MCF 10A (cell line): ENCODE data around the gene RCL1. TPM values are rescaled to one million over a fixed set of nuclear protein-coding genes. Genes with fewer than 3 reads are reported as not detected.

Experiments used
- BruUV-seq: library from RNA; stranded (reverse); fragments of 400-500 nt; replicated peaks from 2 replicates; lab custom pipeline; 2021; lab: Mats Ljungman, UMichigan
- CTCF ChIA-PET: fragments of 300-600 bp; sonication (Branson Sonifier 250); formaldehyde crosslinking; extraction: SDS; loops from one replicate; lab custom pipeline; 2021; ENCODE audit warnings: antibody characterized with exemption, inconsistent platforms; lab: Yijun Ruan, JAX
- POLR2A ChIA-PET: fragments of 300-600, 350-650 bp; sonication (Branson Sonifier 250); formaldehyde crosslinking; extraction: SDS; loops from one replicate; lab custom pipeline; 2020; ENCODE audit warnings: antibody characterized with exemption, inconsistent platforms; lab: Yijun Ruan, JAX
- DNase-seq: peaks from one replicate; pipeline ENCODE4 v3.0.0-alpha.2; 2018; ENCODE audit not compliant: unreplicated experiment
- H3K27ac Mint-ChIP-seq: one replicate; pipeline ENCODE4 v1.8.0; 2022; ENCODE audit warnings: mild to moderate bottlenecking, low read depth, mixed read lengths; ENCODE audit not compliant: unreplicated experiment
- H3K27me3 Mint-ChIP-seq: one replicate; pipeline ENCODE4 v1.8.0; 2022; ENCODE audit warnings: mixed read lengths; ENCODE audit not compliant: insufficient read depth, unreplicated experiment
- H3K36me3 Mint-ChIP-seq: one replicate; pipeline ENCODE4 v1.8.0; 2022; ENCODE audit warnings: mild to moderate bottlenecking, moderate library complexity, mixed read lengths; ENCODE audit not compliant: insufficient read depth, unreplicated experiment
- H3K4me1 Mint-ChIP-seq: one replicate; pipeline ENCODE4 v1.8.0; 2022; ENCODE audit warnings: mixed read lengths; ENCODE audit not compliant: insufficient read depth, unreplicated experiment
- H3K4me3 Mint-ChIP-seq: one replicate; pipeline ENCODE4 v1.8.0; 2022; ENCODE audit warnings: mild to moderate bottlenecking, moderate library complexity, mixed read lengths; ENCODE audit not compliant: unreplicated experiment
- H3K9me3 Mint-ChIP-seq: one replicate; pipeline ENCODE4 v1.8.0; 2022; ENCODE audit warnings: mixed read lengths; ENCODE audit not compliant: unreplicated experiment
- intact Hi-C: fragments of 100-400 bp; cut with micrococcal nuclease; formaldehyde crosslinking; loops from 2 replicates; pipeline ENCODE4 v1.14.1; 2022
- total RNA-seq: library from RNA; stranded (reverse); gene quantifications from 2 replicates; pipeline ENCODE4 v1.2.3, GENCODE V29; 2022
- TF ChIP-seq, protein P1 (sequence below): fragments of 200-600 bp; IDR thresholded peaks from one replicate; pipeline ENCODE4 v1.8.0; 2022; ENCODE audit warnings: antibody characterized with exemption, mild to moderate bottlenecking; ENCODE audit not compliant: unreplicated experiment

Gene RCL1
- total RNA-seq, 1 experiment from 2014 or later: 27.8 TPM

DNA sequence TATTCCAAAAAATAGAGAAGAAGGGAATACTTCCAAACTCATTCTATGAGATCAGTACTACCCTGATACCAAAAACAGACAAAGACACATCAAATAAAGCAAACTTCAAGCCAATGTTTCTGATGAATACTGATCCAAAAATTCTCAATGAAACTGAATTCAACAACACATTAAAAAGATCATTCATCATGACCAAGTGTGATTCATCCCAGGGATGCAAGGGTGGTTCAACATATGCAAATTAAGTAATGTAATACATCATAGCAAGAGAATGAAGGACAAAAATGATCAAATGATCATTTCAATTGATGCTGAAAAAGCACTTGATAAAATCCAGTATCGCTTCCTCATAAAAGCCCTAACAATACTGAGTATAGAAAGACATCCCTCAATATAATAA lies 4.9 kb upstream of the RCL1 start:
- Mint-ChIP-seq H3K4me1 (peaks cover 7% of the 10 kb centered on the region), H3K27ac (no peak overlapping the region), H3K9me3 (no peaks in the 10 kb centered on the region), H3K36me3 (no peaks in the 10 kb centered on the region), H3K4me3 (no peak overlapping the region), H3K27me3 (no peaks in the 10 kb centered on the region)
- ChIA-PET CTCF (interaction anchor here (0.6 to 11.2 kb wide), 7 partner anchors 28 to 968 kb away, joined by 3 to 175 read pairs (median 3); no protein-coding TSS in a partner anchor), POLR2A (interaction anchor here (1.6 to 2.1 kb wide), 2 partner anchors 45 to 197 kb away, joined by 5 to 11 read pairs; partner anchors contain the start of gene JAK2)
- intact Hi-C loops: no loop called here
- BruUV-seq: no TSS peak
- TF ChIP-seq, protein P1, sequence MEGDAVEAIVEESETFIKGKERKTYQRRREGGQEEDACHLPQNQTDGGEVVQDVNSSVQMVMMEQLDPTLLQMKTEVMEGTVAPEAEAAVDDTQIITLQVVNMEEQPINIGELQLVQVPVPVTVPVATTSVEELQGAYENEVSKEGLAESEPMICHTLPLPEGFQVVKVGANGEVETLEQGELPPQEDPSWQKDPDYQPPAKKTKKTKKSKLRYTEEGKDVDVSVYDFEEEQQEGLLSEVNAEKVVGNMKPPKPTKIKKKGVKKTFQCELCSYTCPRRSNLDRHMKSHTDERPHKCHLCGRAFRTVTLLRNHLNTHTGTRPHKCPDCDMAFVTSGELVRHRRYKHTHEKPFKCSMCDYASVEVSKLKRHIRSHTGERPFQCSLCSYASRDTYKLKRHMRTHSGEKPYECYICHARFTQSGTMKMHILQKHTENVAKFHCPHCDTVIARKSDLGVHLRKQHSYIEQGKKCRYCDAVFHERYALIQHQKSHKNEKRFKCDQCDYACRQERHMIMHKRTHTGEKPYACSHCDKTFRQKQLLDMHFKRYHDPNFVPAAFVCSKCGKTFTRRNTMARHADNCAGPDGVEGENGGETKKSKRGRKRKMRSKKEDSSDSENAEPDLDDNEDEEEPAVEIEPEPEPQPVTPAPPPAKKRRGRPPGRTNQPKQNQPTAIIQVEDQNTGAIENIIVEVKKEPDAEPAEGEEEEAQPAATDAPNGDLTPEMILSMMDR: no peak
- no peak for DNase-seq

GRCh38 chr9:4788703-4789102 lies 4.0 kb upstream of the RCL1 start:
- POLR2A ChIA-PET: interaction anchor here (0.6 to 2.1 kb wide), 8 partner anchors 26 to 768 kb away, joined by 3 to 11 read pairs (median 4); partner anchors contain the start of genes JAK2 and PLPP6
- no peak overlapping the region for H3K4me3 Mint-ChIP-seq
- TF ChIP-seq, protein P1: no peak
- peaks cover 7% of the 10 kb centered on the region for H3K4me1 Mint-ChIP-seq
- no TSS peak for BruUV-seq
- intact Hi-C loops: no loop called here
- H3K27me3 Mint-ChIP-seq: no peaks in the 10 kb centered on the region
- DNase-seq: peak; percentile 12
- H3K36me3 Mint-ChIP-seq: no peaks in the 10 kb centered on the region
- CTCF ChIA-PET: interaction anchor here (0.6 to 11.2 kb wide), 8 partner anchors 8 to 967 kb away, joined by 3 to 175 read pairs (median 3); no protein-coding TSS in a partner anchor
- no peaks in the 10 kb centered on the region for H3K9me3 Mint-ChIP-seq
- H3K27ac Mint-ChIP-seq: peak overlapping the region; percentile 47

GRCh38 chr9:4792054-4792571 lies 631 bp upstream of the RCL1 start:
- Mint-ChIP-seq H3K4me3 (peak overlapping the region; percentile 100), H3K9me3 (no peaks in the 10 kb centered on the region), H3K36me3 (no peaks in the 10 kb centered on the region), H3K27ac (no peak overlapping the region), H3K27me3 (no peaks in the 10 kb centered on the region), H3K4me1 (peaks cover 18% of the 10 kb centered on the region)
- TF ChIP-seq, protein P1: no peak
- no TSS peak for BruUV-seq
- intact Hi-C loops: loop anchor here (1.0 to 5.0 kb wide), 2 partner anchors 40 to 193 kb away; partner anchors contain the start of gene JAK2
- CTCF ChIA-PET: interaction anchor here (1.2 to 11.2 kb wide), 3 partner anchors 33 to 52 kb away, joined by 3 to 175 read pairs (median 4); no protein-coding TSS in a partner anchor
- no peak for DNase-seq
- POLR2A ChIA-PET: interaction anchor here (1.0 to 3.1 kb wide), 15 partner anchors 8 to 1949 kb away, joined by 3 to 43 read pairs (median 5); partner anchors contain the start of genes AK3, CDC37L1 and JAK2
